ENCODE measurements around the gene CYP27B1.

DNA sequence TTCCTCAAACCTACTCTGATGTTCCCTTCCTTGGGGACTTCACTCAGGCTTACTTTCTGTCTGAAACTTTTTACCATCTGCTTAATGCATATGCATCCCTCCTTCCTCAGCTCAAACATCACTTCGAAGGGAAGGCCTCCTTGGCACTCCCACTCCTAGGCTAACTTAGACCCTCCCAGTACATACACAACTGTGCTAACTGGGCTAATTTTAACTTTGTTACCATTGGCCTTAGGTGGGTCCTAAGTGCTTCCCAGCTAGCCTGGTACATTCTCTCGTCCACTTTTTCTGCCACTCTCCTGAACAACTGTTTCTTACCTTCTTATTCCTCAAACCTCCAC lies 9.3 kb upstream of the CYP27B1 start:
- TF ChIP-seq, protein P1, sequence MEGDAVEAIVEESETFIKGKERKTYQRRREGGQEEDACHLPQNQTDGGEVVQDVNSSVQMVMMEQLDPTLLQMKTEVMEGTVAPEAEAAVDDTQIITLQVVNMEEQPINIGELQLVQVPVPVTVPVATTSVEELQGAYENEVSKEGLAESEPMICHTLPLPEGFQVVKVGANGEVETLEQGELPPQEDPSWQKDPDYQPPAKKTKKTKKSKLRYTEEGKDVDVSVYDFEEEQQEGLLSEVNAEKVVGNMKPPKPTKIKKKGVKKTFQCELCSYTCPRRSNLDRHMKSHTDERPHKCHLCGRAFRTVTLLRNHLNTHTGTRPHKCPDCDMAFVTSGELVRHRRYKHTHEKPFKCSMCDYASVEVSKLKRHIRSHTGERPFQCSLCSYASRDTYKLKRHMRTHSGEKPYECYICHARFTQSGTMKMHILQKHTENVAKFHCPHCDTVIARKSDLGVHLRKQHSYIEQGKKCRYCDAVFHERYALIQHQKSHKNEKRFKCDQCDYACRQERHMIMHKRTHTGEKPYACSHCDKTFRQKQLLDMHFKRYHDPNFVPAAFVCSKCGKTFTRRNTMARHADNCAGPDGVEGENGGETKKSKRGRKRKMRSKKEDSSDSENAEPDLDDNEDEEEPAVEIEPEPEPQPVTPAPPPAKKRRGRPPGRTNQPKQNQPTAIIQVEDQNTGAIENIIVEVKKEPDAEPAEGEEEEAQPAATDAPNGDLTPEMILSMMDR (IDR thresholded peaks at IDR 0.05 in 8 of 11, conservative IDR thresholded peaks at IDR 0.05 in 3 of 11), result no peak
- TF ChIP-seq POLR2AphosphoS5 (IDR thresholded peaks at IDR 0.05) (no peak), POLR2A (IDR thresholded peaks at IDR 0.05) (no peak)
